HG03354 (cell line): Measurements from ENCODE around the gene OR5H15.
A peak's percentile ranks its signal among the peaks of the same experiment; 100 is the strongest.
"Not testable (repeated sequence)": the region's sequence is repeated elsewhere in the genome, so short reads cannot be mapped to it uniquely, and the experiment has no call there.

Experiments
- ATAC-seq: cut with Tn5 transposase; IDR thresholded peaks from one replicate; pipeline ENCODE4 v1.9.1; 2021; ENCODE audit warnings: mild to moderate bottlenecking; ENCODE audit not compliant: unreplicated experiment, poor library complexity, severe bottlenecking

Gene OR5H15

GRCh38 chr3:98166396-98166795 is at the start of gene OR5H15:
Gene OR5H15 (plus strand): TSS chr3:98166696. CDS start chr3:98168700, 2,004 bp downstream.
- no peak for ATAC-seq

GRCh38 chr3:98130421-98130820 is 36.1 kb upstream of the OR5H15 start, which contains the start of gene OR5H1:
Gene OR5H1 (plus strand): TSS chr3:98130721. CDS start chr3:98132698, 1,977 bp downstream.
- ATAC-seq: no peak

GRCh38 chr3:98136631-98137030 is 29.9 kb upstream of the OR5H15 start:
- no peak for ATAC-seq

- not testable (repeated sequence) for ATAC-seq
These were observed 28.5 kb upstream of the OR5H15 start for GRCh38 chr3:98137826-98138557.

GRCh38 chr3:98140531-98140930 is 26.0 kb upstream of the OR5H15 start:
- no peak for ATAC-seq

- ATAC-seq: no peak
These were observed 19.3 kb upstream of the OR5H15 start, which contains the start of gene OR5H14 for GRCh38 chr3:98147179-98147578. Gene OR5H14 (plus strand): TSS chr3:98147479. CDS start chr3:98149386, 1,907 bp downstream.

- ATAC-seq: no peak
These were observed 17.7 kb upstream of the OR5H15 start for GRCh38 chr3:98148751-98149150.

- ATAC-seq: not testable (repeated sequence)
These were observed 17.0 kb upstream of the OR5H15 start for GRCh38 chr3:98149456-98149855.

- no peak for ATAC-seq
These were observed 15.3 kb upstream of the OR5H15 start for GRCh38 chr3:98151241-98151640.

- peak; percentile 63 for ATAC-seq
These were observed 4.6 kb downstream of the OR5H15 start for GRCh38 chr3:98171071-98171470.

- no peak for ATAC-seq
These were observed 6.1 kb downstream of the OR5H15 start for GRCh38 chr3:98172621-98173020.

- ATAC-seq: no peak
These were observed 13.9 kb downstream of the OR5H15 start for GRCh38 chr3:98180319-98180890.

- no peak for ATAC-seq
These were observed 15.7 kb downstream of the OR5H15 start for GRCh38 chr3:98182196-98182595.

- no peak for ATAC-seq
These were observed 18.7 kb downstream of the OR5H15 start for GRCh38 chr3:98185180-98185579.

- peak; percentile 97 for ATAC-seq
These were observed 22.0 kb downstream of the OR5H15 start for GRCh38 chr3:98188545-98188944.

- ATAC-seq: not testable (repeated sequence)
These were observed 24.4 kb downstream of the OR5H15 start for GRCh38 chr3:98190911-98191310.

GRCh38 chr3:98196293-98196692 is 29.8 kb downstream of the OR5H15 start:
- not testable (repeated sequence) for ATAC-seq

- no peak for ATAC-seq
These were observed 32.5 kb downstream of the OR5H15 start for GRCh38 chr3:98199020-98199419.

- ATAC-seq: no peak
These were observed 42.7 kb downstream of the OR5H15 start for GRCh38 chr3:98209244-98209643.

- no peak for ATAC-seq
These were observed 46.8 kb downstream of the OR5H15 start for GRCh38 chr3:98213276-98213675.

GRCh38 chr3:98215051-98215450 is 48.6 kb downstream of the OR5H15 start:
- ATAC-seq: no peak
